IMR-90 (cell line): ENCODE data around the gene PPARD. TPM values are rescaled to one million over a fixed set of nuclear protein-coding genes. Genes with fewer than 3 reads are reported as not detected.

ENCODE experiments used
- ATAC-seq: fragments of 200-7000 bp; cut with Tn5 transposase; 2 replicates; pipeline ENCODE4 v1.9.1; 2020; ENCODE audit warnings: low read depth, mild to moderate bottlenecking, moderate library complexity
- BruUV-seq: library from RNA; stranded (reverse); fragments of 400-500 nt; replicated peaks from 2 replicates; lab custom pipeline; 2021; lab: Mats Ljungman, UMichigan
- CTCF ChIA-PET: fragments of 300-600 bp; formaldehyde crosslinking; extraction: SDS; loops from one replicate; lab custom pipeline; 2021; ENCODE audit warnings: antibody characterized with exemption; lab: Yijun Ruan, JAX
- POLR2A ChIA-PET: fragments of 300-600 bp; sonication (Branson Sonifier 250); formaldehyde crosslinking; loops from one replicate; lab custom pipeline; 2022; ENCODE audit warnings: antibody characterized with exemption; ENCODE audit not compliant: unreplicated experiment; lab: Charles Lee
- DNase-seq: peaks from one replicate; pipeline ENCODE4 v3.0.0; 2013
- H2AFZ ChIP-seq: replicated peaks from 2 replicates; pipeline ENCODE3; 2013; ENCODE audit warnings: low read length, mild to moderate bottlenecking; ENCODE audit not compliant: poor library complexity
- H2AK5ac ChIP-seq: 2 replicates; pipeline ENCODE4 v1.6.1; 2013; ENCODE audit warnings: low read depth, low read length, inconsistent platforms
- H2AK9ac ChIP-seq: replicated peaks from 2 replicates; pipeline ENCODE3; 2013; ENCODE audit warnings: mild to moderate bottlenecking, low read depth, low read length, moderate library complexity; ENCODE audit not compliant: poor library complexity
- H2BK120ac ChIP-seq: 2 replicates; pipeline ENCODE4 v1.6.1; 2013; ENCODE audit warnings: low read depth, low read length, inconsistent platforms
- H2BK15ac ChIP-seq: 3 replicates; pipeline ENCODE4 v1.6.1; 2013; ENCODE audit warnings: low read depth, low read length, inconsistent platforms
- H2BK20ac ChIP-seq: 2 replicates; pipeline ENCODE4 v1.6.1; 2013; ENCODE audit warnings: low read depth, mild to moderate bottlenecking, inconsistent platforms, low read length, moderate library complexity
- H2BK5ac ChIP-seq: 2 replicates; pipeline ENCODE4 v1.6.1; 2013; ENCODE audit warnings: mild to moderate bottlenecking, low read depth, low read length, inconsistent platforms; ENCODE audit not compliant: poor library complexity, severe bottlenecking
- H3K14ac ChIP-seq: replicated peaks from 2 replicates; pipeline ENCODE4 v1.6.1; 2013; ENCODE audit warnings: low read depth, low read length, inconsistent platforms
- H3K18ac ChIP-seq: 2 replicates; pipeline ENCODE4 v1.6.1; 2013; ENCODE audit warnings: low read depth, low read length, control low read depth
- H3K23ac ChIP-seq: 2 replicates; pipeline ENCODE4 v1.6.1; 2013; ENCODE audit warnings: low read depth, low read length, inconsistent platforms
- H3K27ac ChIP-seq: 2 replicates; pipeline ENCODE4 v1.5.1; 2013; ENCODE audit warnings: mild to moderate bottlenecking, control low read depth, low read length; ENCODE audit not compliant: insufficient read depth
- H3K27me3 ChIP-seq: 2 replicates; pipeline ENCODE4 v1.6.1; 2013; ENCODE audit warnings: low read length; ENCODE audit not compliant: control insufficient read depth, insufficient read depth
- H3K36me3 ChIP-seq: 2 replicates; pipeline ENCODE4 v1.6.1; 2013; ENCODE audit warnings: low read length, mixed read lengths; ENCODE audit not compliant: control insufficient read depth, insufficient read depth
- H3K4ac ChIP-seq: 2 replicates; pipeline ENCODE4 v1.6.1; 2013; ENCODE audit warnings: low read depth, low read length, inconsistent platforms
- H3K4me1 ChIP-seq: 2 replicates; pipeline ENCODE4 v1.6.1; 2013; ENCODE audit warnings: low read length, mixed read lengths; ENCODE audit not compliant: control insufficient read depth, insufficient read depth
- H3K4me2 ChIP-seq: 2 replicates; pipeline ENCODE4 v1.6.1; 2013; ENCODE audit warnings: low read depth, mild to moderate bottlenecking, control low read depth, low read length, moderate library complexity
- H3K4me3 ChIP-seq: 2 replicates; pipeline ENCODE4 v1.5.1; 2013; ENCODE audit warnings: low read depth, mild to moderate bottlenecking, control low read depth, low read length, moderate library complexity; ENCODE audit not compliant: insufficient read depth
- H3K56ac ChIP-seq: 2 replicates; pipeline ENCODE4 v1.6.1; 2013; ENCODE audit warnings: low read length, inconsistent platforms; ENCODE audit not compliant: insufficient read depth; ENCODE audit errors: extremely low read depth
- H3K79me1 ChIP-seq, 2 experiments: 2 replicates each; pipeline ENCODE4 v1.6.1; 2013; ENCODE audit warnings: low read length in 2 of 2, inconsistent platforms in 1 of 2, low read depth in 1 of 2
- H3K9ac ChIP-seq: 2 replicates; pipeline ENCODE4 v1.6.1; 2013; ENCODE audit warnings: low read depth, low read length, control low read depth
- H3K9me1 ChIP-seq: 2 replicates; pipeline ENCODE4 v1.6.1; 2013; ENCODE audit warnings: low read length, inconsistent platforms; ENCODE audit not compliant: insufficient read depth
- H3K9me3 ChIP-seq: 2 replicates; pipeline ENCODE4 v1.6.1; 2013; ENCODE audit warnings: low read length; ENCODE audit not compliant: control insufficient read depth, insufficient read depth
- H4K20me1 ChIP-seq: 2 replicates; pipeline ENCODE4 v1.6.1; 2013; ENCODE audit warnings: low read length, inconsistent platforms; ENCODE audit not compliant: insufficient read depth
- H4K5ac ChIP-seq: 2 replicates; pipeline ENCODE4 v1.6.1; 2013; ENCODE audit warnings: mild to moderate bottlenecking, low read depth, low read length, control low read depth
- H4K8ac ChIP-seq, 2 experiments: 2 replicates each; pipeline ENCODE4 v1.6.1; 2013; ENCODE audit warnings: low read depth in 2 of 2, low read length in 2 of 2, control low read depth in 1 of 2, inconsistent platforms in 1 of 2
- H4K91ac ChIP-seq: 2 replicates; pipeline ENCODE4 v1.6.1; 2013; ENCODE audit warnings: low read depth, low read length, inconsistent platforms; ENCODE audit not compliant: insufficient read depth
- CEBPB ChIP-seq: IDR thresholded peaks from 2 replicates; pipeline ENCODE4 v1.6.1; 2012; ENCODE audit warnings: low read depth, low read length, improper control_type of control experiment
- FOS ChIP-seq: fragments of 150-350 bp; IDR thresholded peaks from 2 replicates; pipeline ENCODE4 v1.6.1; 2016; ENCODE audit warnings: low read depth, low read length
- NFE2L2 ChIP-seq: fragments of 150-350 bp; IDR thresholded peaks from 2 replicates; pipeline ENCODE4 v1.6.1; 2016; ENCODE audit warnings: low read depth, mild to moderate bottlenecking, low read length
- POLR2A ChIP-seq: IDR thresholded peaks from 2 replicates; pipeline ENCODE4 v1.6.1; 2012; ENCODE audit warnings: mild to moderate bottlenecking, low read depth, low read length
- SMC3 ChIP-seq: fragments of 150-350 bp; IDR thresholded peaks from 2 replicates; pipeline ENCODE4 v1.6.1; 2016; ENCODE audit warnings: low read depth, mild to moderate bottlenecking, antibody characterized with exemption, low read length, moderate library complexity
- WGBS, 2 experiments: methylation state at CpG; one replicate each; pipeline versions ENCODE4 v1.1.5 to v1.1.7; 2013; ENCODE audit warnings: missing lambda C conversion rate in 2 of 2; ENCODE audit not compliant: insufficient read length in 1 of 2; ENCODE audit errors: extremely low coverage in 2 of 2; 5-methylcytosine and 5-hydroxymethylcytosine counted together
- dilution Hi-C: fragments of 300-500 bp; cut with HindIII; formaldehyde crosslinking; loops from one replicate; pipeline ENCODE4 v1.14.3; 2018; ENCODE audit warnings: low sequenced_read_pairs; ENCODE audit not compliant: unreplicated experiment
- in situ Hi-C: fragments of 300-500 bp; cut with MboI; formaldehyde crosslinking; loops from 3 replicates; pipeline ENCODE4 v1.14.3; 2019; ENCODE audit warnings: low sequenced_read_pairs, inconsistent platforms, mixed read lengths
- intact Hi-C: fragments of 100-400 bp; cut with micrococcal nuclease; formaldehyde crosslinking; loops from 2 replicates; pipeline ENCODE4 v1.10.0; 2022
- polyA plus RNA-seq, 3 experiments: library from polyadenylated mRNA; depleted of rRNA; stranded (reverse); fragments of >200 nt; gene quantifications; 2 replicates each; pipeline ENCODE4 v1.2.3, GENCODE V29; 2012; ENCODE audit warnings: low replicate concordance in 1 of 3
- total RNA-seq: library from RNA; depleted of rRNA; stranded (reverse); fragments of >200 nt; gene quantifications from 2 replicates; pipeline ENCODE4 v1.2.3, GENCODE V29; 2012
- TF ChIP-seq, protein P1 (sequence below): fragments of 150-350 bp; IDR thresholded peaks from 2 replicates; pipeline ENCODE4 v1.6.1; 2016; ENCODE audit warnings: low read depth, mild to moderate bottlenecking, low read length, moderate library complexity, borderline replicate concordance

Gene PPARD
- total and polyA plus RNA-seq, 2 of the 4 experiments (the other 2 are of a cell fraction) = 10.4 to 69.0 TPM

DNA sequence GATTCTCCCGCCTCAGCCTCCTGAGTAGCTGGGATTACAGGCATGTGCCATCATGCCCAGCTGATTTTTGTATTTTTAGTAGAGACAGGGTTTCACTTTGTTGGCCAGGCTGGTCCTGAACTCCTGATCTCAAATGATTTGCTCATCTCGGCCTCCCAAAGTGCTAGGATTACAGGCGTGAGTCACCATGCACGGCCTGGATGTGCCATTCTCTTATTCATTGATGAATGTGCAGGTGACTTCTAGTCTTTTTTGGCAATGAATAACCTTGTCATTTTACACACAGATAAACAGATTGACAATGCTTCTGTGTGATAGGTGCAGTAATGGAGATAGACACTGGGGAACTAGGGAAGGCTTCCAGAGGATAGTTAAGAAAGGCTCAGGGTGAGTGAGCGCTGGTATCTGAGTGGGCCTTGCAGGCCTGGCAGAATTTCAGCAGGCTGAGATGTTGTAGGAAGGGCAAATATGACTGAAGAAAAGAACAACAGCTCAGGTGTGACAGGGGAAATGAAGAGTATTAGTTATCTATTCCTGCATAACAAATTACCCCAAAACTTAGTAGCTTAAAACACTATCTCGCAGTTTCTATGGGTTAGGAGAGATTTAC lies 23.3 kb downstream of the PPARD start:
- Histone ChIP-seq H3K4me3 (no peak overlapping the region), H3K23ac (0 out of 2 replicates have a peak overlapping the region, but pooled peaks have one; percentile 24), H3K14ac (no peak overlapping the region), H2AFZ (no peak overlapping the region), H2BK5ac (no peak overlapping the region), H2BK15ac (no peak overlapping the region), H3K79me1 (peaks cover 41 to 84% of the 10 kb centered on the region in 2 experiments), H3K36me3 (peaks cover 11% of the 10 kb centered on the region), H3K4me1 (peaks cover 28% of the 10 kb centered on the region), H2BK20ac (no peak overlapping the region), H4K91ac (no peak overlapping the region), H4K5ac (no peak overlapping the region), H3K27ac (no peak overlapping the region), H4K20me1 (peaks cover 31% of the 10 kb centered on the region), H2BK120ac (no peak overlapping the region), H3K4ac (no peak overlapping the region), H2AK9ac (no peak overlapping the region), H3K18ac (no peak overlapping the region), H3K9ac (no peak overlapping the region), H3K56ac (no peak overlapping the region), H3K9me3 (no peaks in the 10 kb centered on the region), H3K9me1 (peaks cover 38% of the 10 kb centered on the region), H4K8ac (no peak overlapping the region), H3K27me3 (no peaks in the 10 kb centered on the region), H3K4me2 (no peak overlapping the region), H2AK5ac (no peak overlapping the region)
- BruUV-seq = no TSS peak
- WGBS, 2 experiments = no CpG with 5 or more reads among the region's 6 CpGs
- TF ChIP-seq FOS (no peak), SMC3 (no peak), POLR2A (no peak), NFE2L2 (no peak), CEBPB (no peak)
- TF ChIP-seq, protein P1, sequence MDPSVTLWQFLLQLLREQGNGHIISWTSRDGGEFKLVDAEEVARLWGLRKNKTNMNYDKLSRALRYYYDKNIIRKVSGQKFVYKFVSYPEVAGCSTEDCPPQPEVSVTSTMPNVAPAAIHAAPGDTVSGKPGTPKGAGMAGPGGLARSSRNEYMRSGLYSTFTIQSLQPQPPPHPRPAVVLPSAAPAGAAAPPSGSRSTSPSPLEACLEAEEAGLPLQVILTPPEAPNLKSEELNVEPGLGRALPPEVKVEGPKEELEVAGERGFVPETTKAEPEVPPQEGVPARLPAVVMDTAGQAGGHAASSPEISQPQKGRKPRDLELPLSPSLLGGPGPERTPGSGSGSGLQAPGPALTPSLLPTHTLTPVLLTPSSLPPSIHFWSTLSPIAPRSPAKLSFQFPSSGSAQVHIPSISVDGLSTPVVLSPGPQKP = no peak
- CTCF ChIA-PET = no interaction called here
- dilution Hi-C loops = no loop called here
- in situ Hi-C loops = no loop called here
- intact Hi-C loops = no loop called here
- ATAC-seq (no peak), DNase-seq (no peak)
- POLR2A ChIA-PET = no interaction called here
